ENCODE results near the gene ERGIC3. TPM values are rescaled to one million over a fixed set of nuclear protein-coding genes. Genes with fewer than 3 reads are reported as not detected.

Gene ERGIC3
- total RNA-seq, 1 donor from 2014 or later, result 328 TPM

GRCh38 chr20:35504751-35505150 is 37.1 kb upstream of the ERGIC3 start:
- Histone ChIP-seq H3K9ac (ENCODE audit: low read depth in 1 of 3, low read length in 3 of 3) (no peak overlapping the region), H3K27me3 (ENCODE audit: control insufficient read depth in 3 of 3, insufficient read depth in 3 of 3, low read length in 3 of 3) (no peaks in the 10 kb centered on the region), H3K9me3 (ENCODE audit: control insufficient read depth in 3 of 3, low read length in 3 of 3) (no peaks in the 10 kb centered on the region), H3K36me3 (ENCODE audit: control insufficient read depth in 3 of 3, insufficient read depth in 3 of 3, low read length in 3 of 3) (peaks cover 56 to 73% (median 66%) of the 10 kb centered on the region in 3 donors), H3K27ac (ENCODE audit: low read depth, low read length) (no peak overlapping the region), H3K4me1 (ENCODE audit: control insufficient read depth in 3 of 3, insufficient read depth in 3 of 3, low read length in 3 of 3) (peaks cover 0 to 3% (median 2%) of the 10 kb centered on the region in 3 donors), H3K4me3 (ENCODE audit: low read length in 3 of 3) (no peak overlapping the region)

- Histone ChIP-seq H3K4me1 (ENCODE audit: control insufficient read depth in 3 of 3, insufficient read depth in 3 of 3, low read length in 3 of 3) (peaks cover 0 to 3% (median 2%) of the 10 kb centered on the region in 3 donors), H3K27me3 (ENCODE audit: control insufficient read depth in 3 of 3, insufficient read depth in 3 of 3, low read length in 3 of 3) (no peaks in the 10 kb centered on the region), H3K36me3 (ENCODE audit: control insufficient read depth in 3 of 3, insufficient read depth in 3 of 3, low read length in 3 of 3) (peaks cover 66 to 84% (median 75%) of the 10 kb centered on the region in 3 donors), H3K9ac (ENCODE audit: low read depth in 1 of 3, low read length in 3 of 3) (no peak overlapping the region), H3K4me3 (ENCODE audit: low read length in 3 of 3) (no peak overlapping the region), H3K9me3 (ENCODE audit: control insufficient read depth in 3 of 3, low read length in 3 of 3) (no peaks in the 10 kb centered on the region), H3K27ac (ENCODE audit: low read depth, low read length) (no peak overlapping the region)
Measured at GRCh38 chr20:35506179-35506578, 35.7 kb upstream of the ERGIC3 start.

- H3K4me3 ChIP-seq (ENCODE audit: low read length in 3 of 3), result no peak overlapping the region
- H3K27me3 ChIP-seq (ENCODE audit: control insufficient read depth in 3 of 3, insufficient read depth in 3 of 3, low read length in 3 of 3), result no peaks in the 10 kb centered on the region
- H3K27ac ChIP-seq (ENCODE audit: low read depth, low read length), result no peak overlapping the region
- no peak overlapping the region for H3K9ac ChIP-seq (ENCODE audit: low read depth in 1 of 3, low read length in 3 of 3)
- peaks cover 68 to 86% (median 71%) of the 10 kb centered on the region in 3 donors for H3K36me3 ChIP-seq (ENCODE audit: control insufficient read depth in 3 of 3, insufficient read depth in 3 of 3, low read length in 3 of 3)
- no peaks in the 10 kb centered on the region for H3K9me3 ChIP-seq (ENCODE audit: control insufficient read depth in 3 of 3, low read length in 3 of 3)
- H3K4me1 ChIP-seq (ENCODE audit: control insufficient read depth in 3 of 3, insufficient read depth in 3 of 3, low read length in 3 of 3), result peaks cover 0 to 3% (median 2%) of the 10 kb centered on the region in 3 donors
Measured at GRCh38 chr20:35506872-35507638, 34.8 kb upstream of the ERGIC3 start.

GRCh38 chr20:35508493-35509218 is 33.2 kb upstream of the ERGIC3 start:
- no peak overlapping the region for H3K9ac ChIP-seq (ENCODE audit: low read depth in 1 of 3, low read length in 3 of 3)
- H3K4me1 ChIP-seq (ENCODE audit: control insufficient read depth in 3 of 3, insufficient read depth in 3 of 3, low read length in 3 of 3), result peaks cover 0 to 2% (median 2%) of the 10 kb centered on the region in 3 donors
- H3K4me3 ChIP-seq (ENCODE audit: low read length in 3 of 3), result no peak overlapping the region
- no peaks in the 10 kb centered on the region for H3K27me3 ChIP-seq (ENCODE audit: control insufficient read depth in 3 of 3, insufficient read depth in 3 of 3, low read length in 3 of 3)
- no peaks in the 10 kb centered on the region for H3K9me3 ChIP-seq (ENCODE audit: control insufficient read depth in 3 of 3, low read length in 3 of 3)
- H3K27ac ChIP-seq (ENCODE audit: low read depth, low read length), result no peak overlapping the region
- peaks cover 53 to 75% (median 64%) of the 10 kb centered on the region in 3 donors for H3K36me3 ChIP-seq (ENCODE audit: control insufficient read depth in 3 of 3, insufficient read depth in 3 of 3, low read length in 3 of 3)

- H3K27me3 ChIP-seq (ENCODE audit: control insufficient read depth in 3 of 3, insufficient read depth in 3 of 3, low read length in 3 of 3), result no peaks in the 10 kb centered on the region
- peaks cover 0 to 3% (median under 1%) of the 10 kb centered on the region in 3 donors for H3K4me1 ChIP-seq (ENCODE audit: control insufficient read depth in 3 of 3, insufficient read depth in 3 of 3, low read length in 3 of 3)
- no peak overlapping the region for H3K27ac ChIP-seq (ENCODE audit: low read depth, low read length)
- no peaks in the 10 kb centered on the region for H3K9me3 ChIP-seq (ENCODE audit: control insufficient read depth in 3 of 3, low read length in 3 of 3)
- peaks cover 47 to 69% (median 50%) of the 10 kb centered on the region in 3 donors for H3K36me3 ChIP-seq (ENCODE audit: control insufficient read depth in 3 of 3, insufficient read depth in 3 of 3, low read length in 3 of 3)
- no peak overlapping the region for H3K9ac ChIP-seq (ENCODE audit: low read depth in 1 of 3, low read length in 3 of 3)
- no peak overlapping the region for H3K4me3 ChIP-seq (ENCODE audit: low read length in 3 of 3)
Measured at GRCh38 chr20:35510951-35511735, 30.7 kb upstream of the ERGIC3 start.

GRCh38 chr20:35511814-35512420 is 30.0 kb upstream of the ERGIC3 start:
- Histone ChIP-seq H3K4me3 (ENCODE audit: low read length in 3 of 3) (no peak overlapping the region), H3K9ac (ENCODE audit: low read depth in 1 of 3, low read length in 3 of 3) (no peak overlapping the region), H3K36me3 (ENCODE audit: control insufficient read depth in 3 of 3, insufficient read depth in 3 of 3, low read length in 3 of 3) (peaks cover 45 to 62% (median 46%) of the 10 kb centered on the region in 3 donors), H3K27ac (ENCODE audit: low read depth, low read length) (no peak overlapping the region), H3K9me3 (ENCODE audit: control insufficient read depth in 3 of 3, low read length in 3 of 3) (no peaks in the 10 kb centered on the region), H3K4me1 (ENCODE audit: control insufficient read depth in 3 of 3, insufficient read depth in 3 of 3, low read length in 3 of 3) (peaks cover 0 to 8% (median 7%) of the 10 kb centered on the region in 3 donors), H3K27me3 (ENCODE audit: control insufficient read depth in 3 of 3, insufficient read depth in 3 of 3, low read length in 3 of 3) (no peaks in the 10 kb centered on the region)

GRCh38 chr20:35514371-35514932 is 27.4 kb upstream of the ERGIC3 start:
- H3K27ac ChIP-seq (ENCODE audit: low read depth, low read length), result no peak overlapping the region
- no peaks in the 10 kb centered on the region for H3K9me3 ChIP-seq (ENCODE audit: control insufficient read depth in 3 of 3, low read length in 3 of 3)
- peaks cover 0 to 8% (median 7%) of the 10 kb centered on the region in 3 donors for H3K4me1 ChIP-seq (ENCODE audit: control insufficient read depth in 3 of 3, insufficient read depth in 3 of 3, low read length in 3 of 3)
- no peaks in the 10 kb centered on the region for H3K27me3 ChIP-seq (ENCODE audit: control insufficient read depth in 3 of 3, insufficient read depth in 3 of 3, low read length in 3 of 3)
- H3K4me3 ChIP-seq (ENCODE audit: low read length in 3 of 3), result no peak overlapping the region
- H3K36me3 ChIP-seq (ENCODE audit: control insufficient read depth in 3 of 3, insufficient read depth in 3 of 3, low read length in 3 of 3), result peaks cover 29 to 38% (median 30%) of the 10 kb centered on the region in 3 donors
- no peak overlapping the region for H3K9ac ChIP-seq (ENCODE audit: low read depth in 1 of 3, low read length in 3 of 3)

GRCh38 chr20:35515341-35515740 is 26.5 kb upstream of the ERGIC3 start:
- Histone ChIP-seq H3K4me1 (ENCODE audit: control insufficient read depth in 3 of 3, insufficient read depth in 3 of 3, low read length in 3 of 3) (peaks cover 0 to 8% (median 7%) of the 10 kb centered on the region in 3 donors), H3K36me3 (ENCODE audit: control insufficient read depth in 3 of 3, insufficient read depth in 3 of 3, low read length in 3 of 3) (peaks cover 21 to 29% (median 21%) of the 10 kb centered on the region in 3 donors)

GRCh38 chr20:35515949-35516645 is 25.8 kb upstream of the ERGIC3 start:
- Histone ChIP-seq H3K9ac (ENCODE audit: low read depth in 1 of 3, low read length in 3 of 3) (peak overlapping the region in 1 of 3 donors; percentile 25), H3K4me3 (ENCODE audit: low read length in 3 of 3) (no peak overlapping the region), H3K9me3 (ENCODE audit: control insufficient read depth in 3 of 3, low read length in 3 of 3) (no peaks in the 10 kb centered on the region), H3K27me3 (ENCODE audit: control insufficient read depth in 3 of 3, insufficient read depth in 3 of 3, low read length in 3 of 3) (no peaks in the 10 kb centered on the region), H3K4me1 (ENCODE audit: control insufficient read depth in 3 of 3, insufficient read depth in 3 of 3, low read length in 3 of 3) (peaks cover 0 to 8% (median 7%) of the 10 kb centered on the region in 3 donors), H3K27ac (ENCODE audit: low read depth, low read length) (no peak overlapping the region), H3K36me3 (ENCODE audit: control insufficient read depth in 3 of 3, insufficient read depth in 3 of 3, low read length in 3 of 3) (peaks cover 18 to 22% (median 18%) of the 10 kb centered on the region in 3 donors)

More at GRCh38 chr20:35515341-35515740, 26.5 kb upstream of the ERGIC3 start:
- Histone ChIP-seq H3K4me3 (ENCODE audit: low read length in 3 of 3) (no peak overlapping the region), H3K27me3 (ENCODE audit: control insufficient read depth in 3 of 3, insufficient read depth in 3 of 3, low read length in 3 of 3) (no peaks in the 10 kb centered on the region), H3K9me3 (ENCODE audit: control insufficient read depth in 3 of 3, low read length in 3 of 3) (no peaks in the 10 kb centered on the region), H3K9ac (ENCODE audit: low read depth in 1 of 3, low read length in 3 of 3) (no peak overlapping the region), H3K27ac (ENCODE audit: low read depth, low read length) (no peak overlapping the region)

All from skeletal muscle tissue (tissue), 4 donors.